Esophagus muscularis mucosa (tissue), 4 donors: ENCODE results near the gene TXNIP.

Experiments used
- CTCF ChIP-seq, 3 experiments: fragments of 200-600 bp in 2 of 3; fragments of 450-650 bp in 1 of 3; sonication (generic) in 2 of 3; IDR thresholded peaks; one replicate each; pipeline ENCODE4 v1.5.1; 2017 to 2019; ENCODE audit warnings: antibody characterized with exemption in 3 of 3, mild to moderate bottlenecking in 2 of 3, moderate library complexity in 1 of 3
- EP300 ChIP-seq: sonication (generic); formaldehyde crosslinking; IDR thresholded peaks from one replicate; pipeline ENCODE4 v1.6.1; 2017; ENCODE audit warnings: antibody characterized with exemption
- POLR2A ChIP-seq: fragments of 450-650 bp; IDR thresholded peaks from one replicate; pipeline ENCODE4 v1.6.1; 2017; ENCODE audit warnings: antibody characterized with exemption, moderate library complexity, mild to moderate bottlenecking, low read depth
- POLR2AphosphoS5 ChIP-seq, 2 donors: sonication (generic); formaldehyde crosslinking; IDR thresholded peaks; one replicate each; pipeline ENCODE4 v1.6.1; 2017; ENCODE audit warnings: antibody characterized with exemption in 2 of 2

GRCh38 chr1:145978471-145978853 lies 17.9 kb downstream of the TXNIP start:
- TF ChIP-seq POLR2AphosphoS5 (IDR thresholded peaks at IDR 0.05): no peak
- no peak for TF ChIP-seq CTCF (IDR thresholded peaks at IDR 0.05)
- no peak for TF ChIP-seq POLR2A
- no peak for TF ChIP-seq EP300
